CD4-positive, alpha-beta T cell treated with Interleukin-17A for 4 hours (primary cell): ENCODE results near the gene CHRD.
"Not testable (repeated sequence)": the region's sequence is repeated elsewhere in the genome, so short reads cannot be mapped to it uniquely, and the experiment has no call there.

Source experiments
- DNase-seq: peaks from one replicate; pipeline ENCODE4 v3.0.0-alpha.2; 2020; ENCODE audit warnings: mixed read lengths

CHRD gene

GRCh38 chr3:184428561-184429175 is 48.8 kb downstream of the CHRD start:
- DNase-seq: no peak

- DNase-seq: no peak
These were observed 49.9 kb downstream of the CHRD start for GRCh38 chr3:184429786-184430185.

GRCh38 chr3:184430940-184431339 is 51.1 kb downstream of the CHRD start:
- DNase-seq: no peak

- DNase-seq: not testable (repeated sequence)
These were observed 53.3 kb downstream of the CHRD start for GRCh38 chr3:184433178-184433577.

- DNase-seq: no peak
These were observed 59.2 kb downstream of the CHRD start for GRCh38 chr3:184439096-184439495.
